GM23338 (cell line): ENCODE data around the gene FKTN. TPM values are rescaled to one million over a fixed set of nuclear protein-coding genes. Genes with fewer than 3 reads are reported as not detected.

Experiments used
- ATAC-seq: fragments of 200-7000 bp; cut with Tn5 transposase; 3 replicates; pipeline ENCODE4 v1.9.1; 2020
- DNase-seq: peaks from one replicate; pipeline ENCODE4 v3.0.0-alpha.2; 2015; ENCODE audit warnings: low spot score
- H2AFZ ChIP-seq: fragments of 200-600 bp; sonication (generic); 2 replicates; pipeline ENCODE4 v1.8.0; 2016; ENCODE audit warnings: antibody characterized with exemption, mild to moderate bottlenecking, moderate library complexity
- H3F3A ChIP-seq: fragments of 200-600 bp; sonication (generic); replicated peaks from 2 replicates; pipeline ENCODE4 v1.8.0; 2017; ENCODE audit warnings: antibody characterized with exemption, mixed run types, low read depth
- H3K27ac ChIP-seq: fragments of 200-600 bp; sonication (generic); 2 replicates; pipeline ENCODE4 v1.6.1; 2016; ENCODE audit warnings: low read depth
- H3K27me3 ChIP-seq: fragments of 200-600 bp; sonication (generic); 2 replicates; pipeline ENCODE4 v1.8.0; 2016; ENCODE audit warnings: mild to moderate bottlenecking, mixed run types, moderate library complexity; ENCODE audit not compliant: insufficient read depth
- H3K36me3 ChIP-seq: fragments of 200-600 bp; sonication (generic); 2 replicates; pipeline ENCODE4 v1.8.0; 2016; ENCODE audit warnings: mild to moderate bottlenecking; ENCODE audit not compliant: insufficient read depth
- H3K4me1 ChIP-seq: fragments of 200-600 bp; sonication (generic); 2 replicates; pipeline ENCODE4 v1.8.0; 2016; ENCODE audit warnings: mild to moderate bottlenecking, moderate library complexity; ENCODE audit not compliant: insufficient read depth
- H3K4me2 ChIP-seq: fragments of 200-600 bp; sonication (generic); 2 replicates; pipeline ENCODE4 v1.7.1; 2017; ENCODE audit warnings: mixed run types
- H3K4me3 ChIP-seq: fragments of 200-600 bp; sonication (generic); 2 replicates; pipeline ENCODE4 v1.6.1; 2016; ENCODE audit warnings: mixed run types
- H3K79me2 ChIP-seq: fragments of 200-600 bp; sonication (generic); replicated peaks from 2 replicates; pipeline ENCODE4 v1.8.0; 2017; ENCODE audit warnings: mild to moderate bottlenecking; ENCODE audit not compliant: insufficient read depth
- H3K9me2 ChIP-seq: fragments of 200-600 bp; sonication (generic); 2 replicates; pipeline ENCODE4 v1.8.0; 2017; ENCODE audit not compliant: insufficient read depth
- H4K20me1 ChIP-seq: fragments of 200-600 bp; sonication (generic); replicated peaks from 2 replicates; pipeline ENCODE4 v1.8.0; 2017; ENCODE audit warnings: mild to moderate bottlenecking; ENCODE audit not compliant: insufficient read depth
- H3K27ac Mint-ChIP-seq: 2 replicates; pipeline ENCODE4 v1.8.0; 2020; ENCODE audit warnings: inconsistent platforms, mild to moderate bottlenecking, moderate library complexity, mixed read lengths
- H3K27me3 Mint-ChIP-seq: 3 replicates; pipeline ENCODE4 v1.8.0; 2022; ENCODE audit warnings: low read depth, mild to moderate bottlenecking, moderate library complexity, mixed read lengths, inconsistent platforms; ENCODE audit not compliant: insufficient read depth, poor library complexity
- H3K36me3 Mint-ChIP-seq: 3 replicates; pipeline ENCODE4 v1.8.0; 2021; ENCODE audit warnings: low read depth, mild to moderate bottlenecking, inconsistent platforms, moderate library complexity, mixed read lengths
- H3K4me1 Mint-ChIP-seq: 3 replicates; pipeline ENCODE4 v1.8.0; 2020; ENCODE audit warnings: mild to moderate bottlenecking, inconsistent platforms, mixed read lengths
- H3K4me3 Mint-ChIP-seq: 3 replicates; pipeline ENCODE4 v1.8.0; 2021; ENCODE audit warnings: moderate library complexity, mild to moderate bottlenecking, inconsistent platforms, mixed read lengths
- H3K9me3 Mint-ChIP-seq: 3 replicates; pipeline ENCODE4 v1.8.0; 2020; ENCODE audit warnings: moderate library complexity, mild to moderate bottlenecking, inconsistent platforms, mixed read lengths
- CREB1 ChIP-seq: fragments of 250-450 bp; sonication (Bioruptor Pico); IDR thresholded peaks from 2 replicates; pipeline ENCODE4 v1.5.0; 2020; ENCODE audit warnings: low read depth, mild to moderate bottlenecking, moderate library complexity
- CTCF ChIP-seq, 2 experiments: fragments of 200-600 bp in 1 of 2; sonication (generic) in 1 of 2; conservative IDR thresholded peaks; 2 replicates each; pipeline versions ENCODE4 v1.5.1 to v1.6.1; 2016 to 2017; ENCODE audit warnings: antibody characterized with exemption in 2 of 2, low read depth in 2 of 2, mild to moderate bottlenecking in 2 of 2, moderate library complexity in 1 of 2
- ETS1 ChIP-seq: IDR thresholded peaks from 2 replicates; pipeline ENCODE4 v1.6.1; 2016; ENCODE audit warnings: antibody characterized with exemption
- EZH2 ChIP-seq: fragments of 200-600 bp; sonication (generic); IDR thresholded peaks from one replicate; pipeline ENCODE4 v1.8.0; 2017; ENCODE audit warnings: antibody characterized with exemption, mild to moderate bottlenecking, low read depth; ENCODE audit not compliant: unreplicated experiment
- EZH2phosphoT487 ChIP-seq: fragments of 200-600 bp; sonication (generic); IDR thresholded peaks from one replicate; pipeline ENCODE4 v1.8.1; 2018; ENCODE audit warnings: antibody characterized with exemption; ENCODE audit not compliant: unreplicated experiment
- JUNB ChIP-seq: IDR thresholded peaks from one replicate; pipeline ENCODE4 v1.6.1; 2016; ENCODE audit warnings: antibody characterized with exemption; ENCODE audit not compliant: unreplicated experiment
- NANOG ChIP-seq: IDR thresholded peaks from 2 replicates; pipeline ENCODE4 v1.6.1; 2016; ENCODE audit warnings: antibody characterized with exemption, borderline replicate concordance
- POLR2AphosphoS5 ChIP-seq: IDR thresholded peaks from 2 replicates; pipeline ENCODE4 v1.6.1; 2016; ENCODE audit warnings: antibody characterized with exemption, low read depth
- REST ChIP-seq: IDR thresholded peaks from one replicate; pipeline ENCODE4 v1.6.1; 2018; ENCODE audit warnings: antibody characterized with exemption; ENCODE audit not compliant: unreplicated experiment
- STAT1 ChIP-seq: IDR thresholded peaks from one replicate; pipeline ENCODE4 v1.6.1; 2016; ENCODE audit warnings: antibody characterized with exemption; ENCODE audit not compliant: unreplicated experiment
- ZNF114 ChIP-seq: fragments of 250-450 bp; sonication (Bioruptor Pico); IDR thresholded peaks from 2 replicates; pipeline ENCODE4 v1.5.0; 2020; ENCODE audit warnings: mild to moderate bottlenecking, moderate library complexity
- ZNF331 ChIP-seq: fragments of 250-450 bp; sonication (Bioruptor Pico); IDR thresholded peaks from 2 replicates; pipeline ENCODE4 v1.5.0; 2020; ENCODE audit warnings: low read depth, mild to moderate bottlenecking, moderate library complexity
- ZNF462 ChIP-seq: fragments of 250-450 bp; sonication (Bioruptor Pico); IDR thresholded peaks from 2 replicates; pipeline ENCODE4 v1.5.0; 2020; ENCODE audit warnings: mild to moderate bottlenecking, moderate library complexity
- polyA plus RNA-seq: library from polyadenylated mRNA; unstranded; fragments of >200 nt; fragmentation: Nextera tagmentation; extraction: Ambion mirVana; gene quantifications from 2 replicates; pipeline ENCODE4 v1.2.1, GENCODE V29; 2016
- total RNA-seq: library from RNA; depleted of rRNA; stranded (reverse); fragments of >200 nt; shearing (Covaris generic); gene quantifications from 2 replicates; pipeline ENCODE4 v1.2.3, GENCODE V29; 2014

Gene FKTN
- total and polyA plus RNA-seq, 2 experiments from 2014 or later: 6.8 to 9.9 TPM

GRCh38 chr9:105593145-105593544 is 35.2 kb downstream of the FKTN start:
- Mint-ChIP-seq H3K9me3 (peaks cover 4% of the 10 kb centered on the region; the same call in 2 of the 3 replicates), H3K4me3 (no peak overlapping the region), H3K36me3 (peaks cover 23% of the 10 kb centered on the region), H3K27ac (no peak overlapping the region), H3K4me1 (no peaks in the 10 kb centered on the region), H3K27me3 (peaks cover 2% of the 10 kb centered on the region)
- Histone ChIP-seq H3K4me2 (no peak overlapping the region), H3K4me1 (no peaks in the 10 kb centered on the region), H4K20me1 (no peaks in the 10 kb centered on the region), H3K4me3 (no peak overlapping the region), H3K36me3 (no peaks in the 10 kb centered on the region; the same call in 1 of the 2 replicates), H3K79me2 (no peaks in the 10 kb centered on the region), H3K27ac (no peak overlapping the region), H2AFZ (no peak overlapping the region), H3K9me2 (no peaks in the 10 kb centered on the region; the same call in 1 of the 2 replicates), H3K27me3 (no peaks in the 10 kb centered on the region), H3F3A (no peaks in the 10 kb centered on the region)
- peak; percentile 76 for ATAC-seq
- DNase-seq: no peak
- TF ChIP-seq EZH2 (no peak), ETS1 (no peak), NANOG (no peak), CREB1 (no peak), STAT1 (no peak), EZH2phosphoT487 (no peak), JUNB (no peak), ZNF114 (CRISPR knock-in tag) (no peak), CTCF (conservative IDR thresholded peaks at IDR 0.05; ENCODE audit: low read depth in 2 of 2) (no peak), ZNF331 (CRISPR knock-in tag) (no peak), POLR2AphosphoS5 (no peak), ZNF462 (CRISPR knock-in tag) (no peak), REST (no peak)
